HG03025 (cell line): Measurements from ENCODE around the gene CDC37.

ENCODE experiments used
- ATAC-seq: cut with Tn5 transposase; IDR thresholded peaks from one replicate; pipeline ENCODE4 v1.9.1; 2021; ENCODE audit warnings: mild to moderate bottlenecking, moderate library complexity; ENCODE audit not compliant: unreplicated experiment, low FRiP score

The CDC37 gene

DNA sequence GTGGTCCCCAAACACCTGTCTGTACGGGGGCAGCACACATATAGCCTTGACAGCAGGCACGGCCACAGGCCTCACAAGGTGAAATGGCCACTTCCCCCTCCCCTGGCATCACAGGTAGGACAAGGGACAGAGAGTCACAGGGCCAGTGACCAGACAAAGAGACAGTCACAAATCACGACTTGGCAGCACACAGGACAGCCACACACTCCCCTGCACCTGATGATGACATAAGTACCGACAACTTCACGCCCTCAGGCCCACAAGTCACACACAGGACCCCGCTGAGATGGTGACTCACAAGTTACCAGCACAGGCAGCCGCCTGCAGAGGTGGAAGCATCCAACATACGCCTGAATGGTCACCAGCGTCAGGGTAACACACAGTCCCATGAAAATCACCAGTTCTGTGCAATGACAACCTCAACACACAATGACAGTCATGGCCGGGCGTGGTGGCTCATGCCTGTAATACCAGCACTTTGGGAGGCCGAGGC, 39.5 kb downstream of the CDC37 start:
- ATAC-seq: no peak

GRCh38 chr19:10362259-10362658, 41.1 kb downstream of the CDC37 start:
- ATAC-seq: no peak

DNA sequence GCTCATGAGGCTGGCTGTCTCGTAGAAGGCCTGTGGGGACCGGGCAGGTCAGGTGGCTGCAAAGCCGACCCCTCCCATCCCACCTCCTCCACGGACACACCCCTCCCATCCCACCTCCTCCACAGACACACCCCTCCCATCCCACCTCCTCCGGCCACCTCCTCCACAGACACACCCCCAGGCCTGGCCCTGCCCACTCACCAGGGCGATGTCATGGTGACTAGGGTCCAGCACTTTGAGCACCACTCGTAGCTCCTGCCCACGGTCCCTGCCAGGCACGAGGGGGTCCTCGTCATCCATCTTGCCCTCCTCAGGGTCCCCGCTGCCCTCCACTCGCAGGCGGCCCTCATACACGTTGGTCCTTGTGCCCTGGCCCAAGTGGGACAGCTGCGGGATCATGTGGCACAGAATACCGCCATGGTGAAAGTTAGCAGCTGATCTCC, 41.8 kb downstream of the CDC37 start:
- ATAC-seq: no peak

DNA sequence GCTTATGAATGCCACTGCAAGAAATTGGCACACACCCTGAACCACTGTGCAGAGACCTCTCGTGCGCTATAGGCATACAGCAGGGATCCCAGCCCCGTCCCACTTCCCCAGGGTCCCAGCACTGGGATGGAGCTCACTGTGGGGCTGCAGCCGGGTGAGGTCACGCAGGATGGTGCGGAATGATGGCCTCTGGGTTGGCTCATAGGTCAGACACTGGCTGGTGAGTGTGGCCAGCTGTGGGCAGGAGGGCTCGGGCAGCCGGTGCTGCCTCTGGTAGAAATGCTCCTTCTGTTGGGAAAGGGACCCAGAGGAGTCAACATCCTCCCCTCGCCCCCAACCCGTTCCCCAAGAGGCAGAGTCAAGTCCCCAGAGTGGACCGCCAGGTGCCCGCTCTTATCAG, 46.9 kb downstream of the CDC37 start:
- ATAC-seq: no peak

DNA sequence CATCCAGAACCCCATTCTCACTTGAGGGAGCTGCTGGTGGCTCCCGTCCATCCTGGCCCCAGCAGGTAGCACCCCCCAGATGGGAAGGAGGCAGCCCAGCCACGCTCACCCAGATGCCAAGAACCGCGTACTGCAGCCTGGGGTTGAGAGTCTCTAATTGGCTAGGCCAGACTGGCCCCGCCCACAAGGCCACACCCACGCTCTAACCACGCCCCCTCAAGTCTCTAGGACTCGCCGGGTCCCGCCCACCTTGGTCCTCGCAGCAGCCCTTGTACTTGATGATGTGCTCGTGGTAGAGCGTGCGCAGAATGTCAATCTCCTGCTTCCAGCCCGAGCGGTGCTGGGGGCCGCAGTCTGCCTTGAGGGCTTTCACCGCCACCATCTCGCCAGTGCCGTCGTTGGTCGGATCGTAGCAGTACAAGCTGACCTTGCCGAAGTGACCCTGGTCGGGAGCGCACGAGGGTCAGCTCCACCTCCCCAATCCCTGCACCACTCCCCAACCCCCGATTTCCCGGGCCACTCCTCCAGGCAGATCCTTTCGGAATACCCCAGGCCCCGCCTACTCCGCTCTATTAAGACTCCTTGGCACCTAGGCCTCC, 49.5 kb downstream of the CDC37 start:
- ATAC-seq: no peak

- no peak for ATAC-seq
Measured at GRCh38 chr19:10352764-10353671, 50.3 kb downstream of the CDC37 start.

- ATAC-seq: no peak
Measured at GRCh38 chr19:10346509-10346908, 56.8 kb downstream of the CDC37 start.

DNA sequence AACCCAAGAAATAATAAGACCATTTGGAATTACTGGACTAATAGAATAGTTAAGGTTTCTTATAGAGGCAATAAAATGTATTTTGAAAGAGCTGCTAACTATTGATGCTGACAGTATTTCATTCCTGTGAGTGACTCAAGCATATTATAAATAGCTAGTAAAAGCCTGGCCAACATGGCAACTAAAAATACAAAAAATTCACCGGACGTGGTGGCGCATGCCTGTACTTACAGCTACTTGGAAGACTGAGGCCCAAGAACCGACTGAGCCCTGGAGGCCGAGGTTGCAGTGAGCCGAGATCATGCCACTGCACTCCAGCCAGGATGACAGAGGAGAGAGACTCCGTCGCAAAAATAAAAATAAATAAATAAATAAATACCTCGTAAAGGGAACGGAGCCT, 58.6 kb downstream of the CDC37 start:
- ATAC-seq: no peak

DNA sequence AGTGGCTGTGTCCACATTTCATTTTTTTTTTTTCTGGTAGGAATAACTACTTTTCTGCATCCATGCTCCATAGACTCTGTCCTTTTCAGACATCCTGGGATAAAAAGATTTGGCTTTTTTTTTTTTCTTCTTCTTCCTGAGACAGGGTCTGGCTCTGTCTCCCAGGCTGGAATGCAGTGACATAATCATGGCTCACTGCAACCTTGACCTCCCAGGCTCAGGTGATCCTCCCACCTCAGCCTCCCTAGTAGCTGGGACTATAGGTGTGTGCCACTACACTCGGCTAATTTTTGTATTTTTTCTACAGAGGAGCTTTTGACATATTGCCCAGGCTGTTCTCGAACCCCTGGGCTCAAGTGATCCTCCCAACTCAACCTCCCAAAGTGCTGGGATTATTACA, 59.8 kb downstream of the CDC37 start:
- no peak for ATAC-seq
